NCI-H460 (cell line): Measurements from ENCODE around the gene GRAMD2A. TPM values are rescaled to one million over a fixed set of nuclear protein-coding genes. Genes with fewer than 3 reads are reported as not detected.

Experiments
- DNase-seq: peaks from one replicate; pipeline ENCODE4 v3.0.0-alpha.2; 2016; ENCODE audit warnings: low read depth; ENCODE audit errors: extremely low read depth
- total RNA-seq: library from RNA; depleted of rRNA; stranded (reverse); fragments of >200 nt; shearing (Covaris generic); gene quantifications from 2 replicates; pipeline ENCODE4 v1.2.3, GENCODE V29; 2014

Gene GRAMD2A
- total RNA-seq, 1 experiment from 2014 or later: 0.25 TPM

DNA sequence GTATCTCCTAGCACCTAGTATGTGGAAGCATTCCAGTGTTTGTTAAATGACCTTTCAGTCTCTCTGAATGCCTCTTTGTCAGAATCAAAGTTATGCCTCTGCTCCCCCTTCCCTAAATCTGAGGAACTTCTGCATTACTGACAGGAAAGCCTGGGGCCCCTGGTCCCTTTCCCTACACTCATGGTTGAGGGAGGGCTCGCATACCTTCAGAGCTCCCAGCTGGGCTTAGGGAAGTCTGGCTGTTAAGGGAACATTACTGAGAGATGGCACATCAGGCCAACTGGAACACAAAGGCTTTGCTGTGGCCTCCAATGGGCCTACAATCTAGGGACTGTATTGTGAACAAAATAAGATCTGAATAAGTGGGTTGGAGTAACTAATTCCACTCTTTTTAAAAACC lies 23.1 kb upstream of the GRAMD2A start:
- no peak for DNase-seq

DNA sequence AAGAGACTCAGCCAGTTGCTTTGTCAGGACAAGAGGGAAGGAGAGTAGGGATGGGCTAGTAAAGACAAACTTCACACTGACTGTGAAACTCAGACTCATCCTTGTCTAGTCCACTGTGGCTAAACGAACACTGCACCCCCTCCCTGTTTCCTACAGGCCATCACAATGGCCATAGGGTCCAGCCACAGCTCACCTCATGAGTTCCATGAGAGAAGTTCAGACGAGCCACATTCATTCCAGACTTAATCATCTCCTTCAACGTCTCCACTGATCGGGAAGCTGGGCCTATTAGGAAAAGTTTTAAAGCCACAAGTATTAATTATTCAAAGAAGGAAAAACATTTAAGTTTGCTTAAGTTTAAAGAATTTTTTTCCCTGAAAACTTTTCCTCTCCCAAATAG lies 19.6 kb upstream of the GRAMD2A start:
- no peak for DNase-seq

DNA sequence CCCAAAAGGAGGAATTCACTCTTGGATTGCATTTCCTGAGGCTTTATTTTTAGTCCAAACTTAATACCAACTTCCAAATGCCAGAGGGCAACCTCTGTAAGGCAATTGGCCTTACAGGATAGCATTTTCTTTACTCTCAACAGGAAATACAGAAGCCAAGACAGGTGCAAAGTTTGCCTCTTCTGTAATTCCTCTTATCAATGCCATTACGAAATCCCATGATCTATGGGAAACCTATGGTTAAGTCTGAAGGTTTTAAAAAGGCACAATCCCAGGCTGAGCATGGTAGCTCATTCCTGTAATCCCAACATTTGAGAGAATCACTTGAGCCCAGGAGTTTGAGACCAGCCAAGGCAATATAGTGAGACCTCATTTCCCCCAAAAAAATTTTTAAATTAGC lies 18.5 kb upstream of the GRAMD2A start:
- DNase-seq: no peak

DNA sequence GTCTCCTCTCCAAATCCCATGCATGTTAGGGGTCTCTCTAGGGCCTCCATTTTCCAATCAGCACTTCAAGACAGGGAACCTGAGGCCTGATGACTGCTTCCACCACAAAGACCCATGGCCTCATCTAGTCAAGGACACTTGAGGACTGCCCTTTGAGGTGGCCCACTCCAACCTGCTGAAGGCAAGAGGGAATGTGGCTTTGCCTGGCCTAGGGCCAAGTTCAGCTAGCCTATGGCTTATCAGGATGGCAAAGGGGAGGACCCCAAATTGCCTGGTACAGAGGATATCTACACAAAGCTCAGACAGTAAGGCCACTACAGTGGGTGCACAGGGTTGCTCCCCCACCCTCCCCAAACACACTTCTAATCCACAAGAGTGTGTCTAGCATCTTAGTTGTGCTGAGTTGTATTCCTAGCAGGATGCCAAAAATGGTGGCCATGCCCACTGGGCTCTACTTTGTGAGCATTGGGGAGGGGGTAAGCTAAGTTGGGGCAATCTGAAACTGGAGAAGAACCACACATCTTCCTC lies 10.0 kb upstream of the GRAMD2A start:
- no peak for DNase-seq

DNA sequence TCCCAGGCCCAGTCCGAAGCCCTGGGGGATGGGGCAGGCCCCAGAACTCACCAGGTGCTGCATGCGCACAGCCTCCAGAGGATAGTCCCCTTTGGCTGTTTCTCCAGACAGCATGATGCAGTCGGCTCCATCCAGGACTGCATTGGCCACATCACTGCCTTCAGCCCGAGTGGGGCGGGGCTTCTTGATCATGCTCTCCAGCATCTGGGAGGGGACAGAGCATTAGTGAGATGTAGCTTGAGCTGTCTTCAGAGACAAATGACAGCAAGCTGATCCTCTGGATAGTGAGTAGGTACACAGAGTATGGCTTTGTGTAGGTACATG lies 9.1 kb upstream of the GRAMD2A start:
- DNase-seq: no peak

DNA sequence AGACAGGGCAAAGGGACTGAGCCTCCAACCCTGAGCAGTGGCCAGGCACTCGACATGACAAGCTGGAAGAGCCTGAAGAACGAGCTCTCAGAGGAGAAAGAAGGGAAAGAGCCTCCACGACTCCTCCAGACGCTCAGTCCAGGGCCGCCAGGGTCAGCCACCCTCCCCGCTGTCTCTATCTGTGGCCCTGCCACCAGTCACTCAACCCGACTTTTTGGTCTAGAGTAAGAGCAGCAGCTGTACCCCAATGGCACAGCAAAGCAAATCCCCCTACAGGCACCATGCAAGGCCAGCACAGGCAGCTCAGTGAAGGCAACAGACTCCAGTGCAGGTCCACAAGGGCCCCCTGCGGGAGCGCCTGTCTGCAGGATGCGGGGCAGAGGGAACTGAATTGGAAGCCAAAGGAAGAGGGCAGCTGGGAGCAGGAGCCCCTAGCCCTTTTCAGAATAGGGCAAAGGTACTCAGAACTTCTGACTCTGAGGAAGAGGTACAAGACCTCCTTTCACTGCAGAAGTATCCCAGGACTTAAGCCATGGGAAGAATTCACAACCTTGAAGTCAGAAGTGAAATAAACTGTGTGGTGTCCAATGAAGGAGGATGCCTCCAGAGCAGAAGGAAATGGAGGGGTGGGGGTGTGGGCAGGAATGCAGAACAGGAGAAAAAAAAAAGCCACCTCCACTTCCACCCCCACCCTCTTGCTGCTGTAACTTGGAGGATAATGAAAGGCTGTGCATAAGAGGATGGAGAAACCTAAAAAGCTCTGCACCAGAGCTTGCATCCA lies 8.5 kb upstream of the GRAMD2A start:
- DNase-seq: no peak

DNA sequence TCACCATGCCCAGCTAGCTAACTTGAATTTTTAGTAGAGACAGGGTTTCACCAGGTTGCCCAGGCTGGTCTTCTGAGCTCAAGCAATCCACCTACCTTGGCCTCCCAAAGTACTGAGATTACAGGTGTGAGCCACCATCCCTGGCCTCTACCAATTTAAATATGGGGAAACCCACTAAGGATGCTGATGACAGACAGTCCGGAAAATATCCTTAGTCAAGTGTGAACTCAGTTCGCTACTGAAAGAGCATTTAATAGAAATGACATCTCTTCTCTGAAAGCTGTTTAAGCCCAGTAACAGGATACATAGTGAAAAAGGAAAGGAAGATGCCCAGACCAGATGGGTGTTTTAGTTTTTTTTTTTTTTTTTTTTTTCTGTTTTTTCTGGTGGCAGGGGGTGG lies 7.7 kb upstream of the GRAMD2A start:
- DNase-seq: no peak

DNA sequence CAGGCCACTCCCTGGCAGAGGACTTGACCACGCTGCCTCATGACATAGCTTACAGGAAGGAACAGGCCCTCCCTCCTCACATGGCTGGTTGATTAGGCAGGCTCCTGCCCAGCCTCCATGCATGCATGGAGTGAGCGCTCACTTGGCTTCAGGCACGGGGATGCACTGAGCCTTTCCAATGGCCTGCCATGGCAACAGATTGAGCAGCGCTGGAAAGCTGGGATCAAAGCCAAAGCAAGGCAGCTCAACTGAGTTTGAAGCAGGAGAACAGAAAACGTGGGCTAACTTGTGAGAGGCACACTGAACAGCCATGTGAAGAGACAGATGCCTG lies 5.9 kb upstream of the GRAMD2A start:
- DNase-seq: no peak

DNA sequence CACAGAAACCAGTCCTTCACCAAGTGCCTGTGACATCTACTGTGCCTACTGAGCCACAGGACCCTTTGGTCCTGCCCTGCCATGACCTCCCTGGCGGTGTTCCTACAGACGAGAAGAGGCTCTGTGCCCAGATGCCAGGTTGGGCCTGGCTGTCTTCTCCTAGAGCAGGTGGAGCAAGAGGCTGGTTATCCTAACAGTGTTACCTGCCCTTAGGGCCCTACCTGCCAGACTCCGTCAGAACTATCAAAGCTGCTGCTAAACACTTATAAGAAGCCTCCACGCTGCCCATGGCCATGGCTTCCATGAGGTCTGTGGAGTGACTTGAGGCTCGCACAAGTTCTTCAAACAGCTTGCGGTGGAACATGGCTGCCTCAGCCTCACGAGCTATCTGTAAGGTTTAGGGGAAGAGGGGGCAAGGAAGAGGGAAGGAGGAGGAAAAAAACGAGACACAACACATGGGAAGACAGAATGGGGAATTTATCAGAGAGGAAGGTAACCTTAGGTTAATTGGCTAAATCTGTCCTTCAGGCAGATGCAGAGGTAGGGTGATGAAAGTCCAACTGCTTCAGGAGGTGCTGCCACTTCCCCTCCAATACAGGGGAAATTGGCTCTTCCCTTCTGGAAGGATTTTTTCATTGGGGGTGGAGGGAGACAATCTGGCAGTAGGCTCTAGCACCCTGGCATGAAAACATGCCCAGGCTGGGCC lies 5.4 kb upstream of the GRAMD2A start:
- DNase-seq: no peak

DNA sequence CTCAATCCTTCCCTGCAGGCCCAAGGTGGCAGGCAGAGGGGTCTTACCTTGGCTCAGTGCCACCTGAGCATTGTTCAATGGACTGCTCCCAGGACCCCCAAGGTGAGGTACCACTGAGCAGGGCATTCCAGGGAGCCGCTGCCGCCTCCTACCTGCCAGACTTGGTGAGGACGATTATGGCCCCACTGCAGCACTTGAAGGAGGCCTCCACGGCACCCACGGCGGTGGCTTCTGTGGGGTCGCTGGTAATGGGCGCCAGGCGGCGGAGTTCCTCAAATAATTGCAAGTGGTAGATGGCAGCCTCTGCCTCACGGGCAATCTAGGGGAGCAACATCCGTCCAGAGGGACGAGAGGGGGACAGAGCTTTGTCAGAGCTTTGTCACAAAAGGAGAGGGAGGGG lies 4.7 kb upstream of the GRAMD2A start:
- DNase-seq: no peak

DNA sequence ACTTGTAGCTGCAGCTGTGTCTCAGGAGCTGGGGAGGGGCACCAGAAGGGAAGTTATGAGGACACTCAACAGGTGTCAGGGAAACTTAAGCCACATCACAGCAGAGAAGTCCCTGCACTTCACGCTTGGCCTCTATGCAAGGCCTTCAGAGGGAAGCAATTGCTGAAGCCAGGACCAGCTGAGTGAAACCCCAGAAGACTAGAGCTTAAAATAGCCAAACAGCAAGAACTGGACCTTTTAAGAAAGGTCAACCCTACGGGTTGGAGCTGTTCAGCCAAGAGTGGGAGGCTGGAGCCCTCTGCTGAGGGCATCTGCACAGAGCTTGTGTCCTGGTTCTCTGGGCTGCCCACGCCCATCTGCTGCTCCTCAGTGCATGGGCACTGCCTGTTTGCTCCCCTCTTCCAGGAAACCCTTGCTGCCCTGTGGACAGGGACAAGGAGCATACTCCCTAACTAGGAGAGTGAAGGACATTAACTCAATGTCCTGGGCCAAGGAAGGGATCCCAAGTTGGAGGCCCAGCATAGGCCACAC lies 3.9 kb upstream of the GRAMD2A start:
- no peak for DNase-seq

DNA sequence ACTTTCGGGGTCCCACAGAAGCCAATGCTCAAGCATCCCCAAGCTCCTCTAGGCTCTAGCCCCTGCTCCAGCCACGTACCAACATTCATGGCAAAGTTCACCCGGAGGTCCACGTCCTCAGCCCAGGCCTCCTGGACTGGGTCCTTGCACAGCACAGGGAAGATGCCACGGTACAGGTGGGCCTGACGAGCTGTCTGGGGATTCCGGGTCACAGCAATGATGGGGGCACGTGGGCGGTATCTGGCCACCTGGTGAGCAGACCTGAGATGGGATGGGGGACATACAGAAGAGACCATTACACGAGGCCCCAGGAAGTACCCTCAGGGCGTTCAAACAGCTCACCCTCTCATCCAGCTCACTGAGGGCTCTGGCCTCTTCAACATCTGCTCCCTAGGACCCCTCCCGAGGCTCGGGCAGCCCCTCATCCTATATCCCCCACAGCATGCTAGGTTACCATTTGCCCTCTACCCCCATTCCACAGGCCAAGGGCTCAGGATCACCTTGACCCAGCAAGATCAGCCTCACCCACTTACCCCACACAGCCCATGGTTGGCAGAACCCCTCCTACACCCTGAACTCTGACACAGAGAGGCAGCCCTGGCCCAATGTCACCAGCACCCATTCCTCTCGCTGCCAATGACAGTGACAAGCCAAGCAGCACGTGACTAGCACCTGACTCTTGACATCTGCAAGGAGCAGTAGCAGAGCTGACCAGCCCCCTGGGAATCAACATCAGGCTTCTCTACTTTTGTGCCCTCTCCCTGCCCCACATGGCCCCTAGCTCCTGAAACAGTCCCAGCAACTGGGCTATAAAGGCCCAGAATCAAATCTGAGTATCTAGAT lies 3.0 kb upstream of the GRAMD2A start:
- no peak for DNase-seq

DNA sequence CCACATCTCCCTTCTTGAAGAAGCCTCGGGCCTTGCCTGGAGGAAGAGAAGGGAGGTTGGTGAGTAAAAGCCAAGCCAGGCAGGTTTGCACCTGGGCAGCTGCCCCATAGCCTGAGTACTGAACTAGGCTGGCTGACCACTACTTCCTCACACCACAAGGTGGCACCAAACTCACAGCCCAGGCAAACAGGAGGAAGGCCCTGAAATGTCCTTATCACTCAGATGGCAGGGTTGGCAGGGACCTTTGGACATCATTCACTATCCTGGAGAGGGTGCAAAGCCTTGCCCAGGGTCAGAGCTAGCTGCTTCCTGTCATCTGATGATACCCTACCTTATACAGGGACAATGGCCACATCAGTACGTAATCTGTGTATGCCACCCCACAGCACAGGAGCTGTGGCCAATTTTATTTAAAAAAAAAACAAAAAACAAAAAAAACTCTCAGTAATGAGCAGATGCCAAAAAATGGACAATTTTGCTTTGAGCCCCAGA lies 2.2 kb upstream of the GRAMD2A start:
- peak; percentile 80 for DNase-seq

DNA sequence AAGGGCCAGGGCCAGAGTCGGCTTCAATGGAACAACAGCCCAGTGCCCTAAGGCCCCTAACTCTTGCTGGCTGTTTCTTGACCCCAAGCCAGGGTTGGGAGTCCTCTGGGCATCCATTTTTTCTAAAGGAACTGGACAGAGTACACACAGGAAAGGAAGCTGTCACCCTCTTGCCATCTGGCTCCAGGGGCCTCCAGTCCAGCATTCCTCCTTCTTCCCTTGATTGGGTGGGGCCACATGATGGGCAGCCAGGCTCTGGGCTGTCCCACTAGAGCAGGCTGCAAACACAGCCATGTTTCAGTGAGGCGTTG lies 1.6 kb upstream of the GRAMD2A start:
- no peak for DNase-seq

DNA sequence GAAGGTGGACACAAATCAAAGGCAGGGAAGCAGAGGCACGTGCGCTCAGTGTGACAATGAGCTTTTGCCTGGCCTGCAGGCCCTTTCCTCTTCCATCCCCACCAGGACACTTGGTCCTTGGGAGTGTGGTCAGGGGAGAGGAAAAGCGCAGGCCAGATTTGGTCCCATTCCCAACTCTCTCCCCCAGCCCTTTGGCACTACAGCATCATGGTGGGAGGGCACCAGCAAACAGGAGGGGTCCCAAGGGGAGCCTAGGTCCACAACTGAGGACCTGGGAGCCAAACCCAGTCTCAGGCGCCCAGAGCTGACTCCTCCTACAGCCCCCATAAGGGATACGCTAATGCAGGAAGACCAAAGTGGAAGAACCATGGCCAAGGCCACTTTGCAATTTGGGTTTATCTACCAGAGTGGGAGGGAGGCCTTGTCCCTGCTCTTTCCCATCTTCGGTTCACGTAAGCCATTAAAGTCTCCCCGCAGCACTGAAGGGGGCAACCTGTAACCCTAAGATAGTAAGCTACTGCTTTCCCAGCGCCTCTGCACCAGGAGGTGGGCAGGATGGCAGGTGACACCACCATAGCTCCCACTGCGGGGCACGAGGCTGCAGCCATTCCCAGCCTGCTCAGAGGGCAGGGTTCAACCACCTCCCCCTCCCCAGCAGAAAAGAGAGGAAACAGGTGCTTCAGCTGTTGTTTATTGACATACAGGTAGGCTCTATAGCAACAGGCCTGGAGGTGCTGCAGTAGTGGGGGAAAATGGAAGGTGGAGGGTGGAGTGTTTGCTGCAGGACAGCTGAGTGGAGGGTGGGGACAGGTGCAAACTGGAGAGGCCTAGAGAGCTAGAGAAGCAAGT lies 993 bp upstream of the GRAMD2A start:
- no peak for DNase-seq

DNA sequence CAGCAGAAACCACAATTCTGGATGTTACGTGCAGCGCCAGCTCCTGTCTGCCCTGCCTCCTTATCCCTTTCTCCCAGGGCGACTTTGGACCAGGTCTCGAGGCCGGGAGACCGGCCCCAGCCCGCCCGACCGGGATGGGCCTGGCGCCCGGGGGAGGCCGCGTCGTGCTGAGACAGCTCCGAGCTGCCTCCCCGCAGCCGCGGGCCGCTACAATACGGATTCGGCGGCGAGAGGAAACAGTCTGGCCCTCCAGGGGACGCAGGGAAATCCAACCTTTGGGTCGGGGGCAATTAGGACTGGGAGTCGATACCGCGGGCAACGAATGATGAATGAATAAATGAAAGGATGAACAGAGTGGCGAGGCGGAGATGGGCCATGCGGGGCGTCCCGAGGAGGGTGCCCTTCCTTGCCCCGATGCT lies 537 bp downstream of the GRAMD2A start:
- DNase-seq: no peak

DNA sequence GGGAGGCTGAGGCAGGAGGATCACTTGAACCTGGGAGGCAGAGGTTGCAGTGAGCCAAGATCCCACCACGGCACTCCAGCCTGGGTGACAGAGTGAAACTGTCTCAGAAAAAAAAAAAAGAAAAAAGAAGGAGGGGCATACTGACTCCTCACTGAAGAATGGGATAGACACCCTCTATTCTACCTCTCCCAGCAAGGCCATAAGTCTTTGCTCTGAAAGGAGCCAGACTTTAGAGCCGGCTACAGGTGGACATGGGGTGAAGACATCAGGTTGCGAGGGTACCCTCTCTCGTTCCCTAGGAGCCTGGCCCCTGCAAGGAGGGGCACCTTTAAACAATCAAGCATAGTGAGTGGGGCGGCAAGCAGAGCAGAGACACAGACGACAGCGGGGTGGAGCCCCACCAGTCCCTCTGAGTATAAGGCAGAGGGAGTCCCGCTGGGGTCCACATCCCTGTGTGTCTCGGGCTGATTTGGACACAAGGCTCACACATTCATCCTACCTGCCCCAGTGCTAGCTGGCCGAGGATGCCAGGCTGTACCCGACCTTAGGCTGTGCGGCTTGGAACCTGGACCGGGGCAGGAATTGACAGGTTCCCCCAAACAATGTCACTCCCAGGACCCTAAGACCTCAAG lies 1.1 kb downstream of the GRAMD2A start:
- no peak for DNase-seq

DNA sequence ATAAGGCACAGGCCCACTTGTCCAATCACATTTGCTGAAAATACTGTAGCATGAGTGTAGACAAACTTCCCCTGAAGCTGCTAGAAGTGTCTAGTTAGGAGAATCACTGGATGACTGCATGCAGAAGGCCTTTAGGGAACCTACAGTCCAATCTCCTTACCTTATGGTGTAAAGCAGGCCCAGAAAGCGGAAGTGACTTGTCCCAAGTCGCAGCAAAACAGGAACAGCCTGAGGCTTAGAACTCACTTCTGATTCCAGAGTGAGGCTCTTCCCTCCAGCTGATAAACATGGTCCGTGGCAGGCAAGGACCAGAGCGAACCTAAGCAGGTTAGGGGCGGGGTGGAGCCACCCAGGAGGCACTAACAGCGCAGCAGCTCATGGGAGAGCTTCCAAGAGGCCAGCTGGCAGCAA lies 2.5 kb downstream of the GRAMD2A start:
- no peak for DNase-seq

DNA sequence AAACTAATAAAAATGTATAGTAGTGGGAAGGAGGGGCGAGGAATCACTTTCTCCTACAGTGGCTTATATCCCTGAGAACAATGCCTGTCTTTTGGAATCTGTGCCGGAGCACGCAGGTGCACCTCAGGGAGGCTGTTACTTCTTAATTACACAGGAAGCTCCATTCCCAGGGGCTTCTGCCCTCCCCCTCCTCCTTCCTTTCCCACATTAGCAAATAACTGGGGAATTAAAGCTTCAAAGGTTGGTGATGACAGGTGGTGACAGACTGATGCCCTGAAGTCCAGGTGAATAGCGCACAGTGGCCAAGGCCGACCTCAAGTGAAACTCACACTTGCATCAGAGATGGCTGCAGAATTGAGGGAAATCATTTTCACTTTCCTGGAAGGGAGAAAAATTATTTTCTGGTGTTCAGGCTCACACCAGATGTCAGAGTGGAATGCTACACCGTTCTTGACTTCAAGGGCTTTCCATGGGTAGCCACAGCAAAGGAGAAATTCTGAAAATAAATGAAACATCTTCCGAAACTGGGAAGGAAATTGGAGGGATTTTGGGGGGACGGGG lies 3.7 kb downstream of the GRAMD2A start:
- no peak for DNase-seq

DNA sequence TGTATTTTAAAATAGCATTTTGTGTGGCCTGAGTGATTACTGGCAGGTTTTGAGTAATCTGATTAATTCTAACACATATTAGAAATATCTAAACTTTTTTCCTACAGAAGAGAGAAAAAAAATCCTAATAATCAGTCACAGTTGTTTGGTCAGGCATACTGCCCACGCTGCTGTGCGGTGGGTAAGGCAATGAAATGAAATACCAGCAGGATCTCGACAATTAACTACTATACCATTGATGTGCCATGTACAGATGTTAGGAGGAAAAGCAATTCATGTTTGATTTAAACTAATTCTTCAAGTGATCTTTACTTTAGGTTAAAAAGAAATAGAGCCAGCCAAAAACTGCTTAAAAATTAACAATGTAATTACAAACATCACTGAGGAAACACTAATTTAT lies 5.2 kb downstream of the GRAMD2A start:
- no peak for DNase-seq
